Measurements from ENCODE around the gene CARS1. TPM values are rescaled to one million over a fixed set of nuclear protein-coding genes. Genes with fewer than 3 reads are reported as not detected.
A peak's percentile ranks its signal among the peaks of the same experiment; 100 is the strongest.

CARS1 gene
- total RNA-seq, 1 donor from 2014 or later, result 59.2 TPM

- TF ChIP-seq, protein P1, sequence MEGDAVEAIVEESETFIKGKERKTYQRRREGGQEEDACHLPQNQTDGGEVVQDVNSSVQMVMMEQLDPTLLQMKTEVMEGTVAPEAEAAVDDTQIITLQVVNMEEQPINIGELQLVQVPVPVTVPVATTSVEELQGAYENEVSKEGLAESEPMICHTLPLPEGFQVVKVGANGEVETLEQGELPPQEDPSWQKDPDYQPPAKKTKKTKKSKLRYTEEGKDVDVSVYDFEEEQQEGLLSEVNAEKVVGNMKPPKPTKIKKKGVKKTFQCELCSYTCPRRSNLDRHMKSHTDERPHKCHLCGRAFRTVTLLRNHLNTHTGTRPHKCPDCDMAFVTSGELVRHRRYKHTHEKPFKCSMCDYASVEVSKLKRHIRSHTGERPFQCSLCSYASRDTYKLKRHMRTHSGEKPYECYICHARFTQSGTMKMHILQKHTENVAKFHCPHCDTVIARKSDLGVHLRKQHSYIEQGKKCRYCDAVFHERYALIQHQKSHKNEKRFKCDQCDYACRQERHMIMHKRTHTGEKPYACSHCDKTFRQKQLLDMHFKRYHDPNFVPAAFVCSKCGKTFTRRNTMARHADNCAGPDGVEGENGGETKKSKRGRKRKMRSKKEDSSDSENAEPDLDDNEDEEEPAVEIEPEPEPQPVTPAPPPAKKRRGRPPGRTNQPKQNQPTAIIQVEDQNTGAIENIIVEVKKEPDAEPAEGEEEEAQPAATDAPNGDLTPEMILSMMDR (conservative IDR thresholded peaks at IDR 0.05), result no peak
- H3K27me3 Mint-ChIP-seq (ENCODE audit: low read depth), result no peaks in the 10 kb centered on the region
- peaks cover 39% of the 10 kb centered on the region for H3K4me1 Mint-ChIP-seq
- no peak overlapping the region for H3K27ac Mint-ChIP-seq (ENCODE audit: unreplicated experiment)
- no peaks in the 10 kb centered on the region for H3K9me3 Mint-ChIP-seq
- no peaks in the 10 kb centered on the region for H3K36me3 Mint-ChIP-seq (ENCODE audit: low read depth)
- no peak for DNase-seq (ENCODE audit: low read depth, low spot score)
- H3K4me3 Mint-ChIP-seq, result no peak overlapping the region
Observed at GRCh38 chr11:3052109-3052479, 5.1 kb downstream of the CARS1 start.

DNA sequence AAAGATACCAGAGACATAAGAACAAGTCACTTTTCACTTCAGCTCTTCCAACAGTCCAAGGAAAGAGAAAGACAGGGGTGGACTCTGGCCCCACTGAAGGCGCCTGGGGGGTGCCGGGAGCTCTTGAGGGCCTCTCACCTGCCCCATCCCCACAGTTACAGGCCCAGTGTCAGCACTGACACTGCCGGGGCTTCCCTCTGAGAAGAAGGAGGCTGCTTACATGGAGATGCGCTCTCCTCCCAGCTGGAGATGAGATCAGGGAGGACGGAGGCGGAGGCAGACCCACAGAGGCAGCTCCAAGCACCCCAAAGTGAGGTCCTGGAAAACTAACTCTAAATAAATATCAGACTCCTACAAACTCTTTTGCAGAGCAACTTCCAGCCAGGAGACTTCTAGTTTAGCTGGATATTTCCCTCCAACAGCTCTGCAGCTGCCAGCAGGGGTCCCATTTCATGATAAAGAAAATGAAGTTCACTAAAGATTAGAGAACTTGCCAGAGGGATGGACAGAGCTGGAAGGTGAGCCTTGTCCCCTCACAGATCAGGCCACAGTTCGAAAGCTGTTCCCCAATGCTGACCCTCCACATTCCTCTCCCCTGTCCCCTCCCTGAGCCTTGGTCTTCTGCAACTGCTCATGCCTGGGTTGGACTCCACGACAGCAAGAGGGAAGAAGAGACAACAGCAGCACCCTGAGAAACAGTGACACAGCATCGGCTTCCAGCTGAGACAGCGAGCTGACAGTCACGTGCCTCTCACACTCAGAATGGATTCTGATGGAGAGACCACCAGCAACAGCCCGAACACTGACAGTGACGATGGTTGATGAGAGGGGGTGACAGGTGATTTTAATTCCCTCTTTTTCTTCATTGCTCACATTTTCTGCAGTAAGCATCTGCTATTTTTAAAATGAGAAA is 5.8 kb downstream of the CARS1 start:
- no peaks in the 10 kb centered on the region for H3K36me3 Mint-ChIP-seq (ENCODE audit: low read depth)
- H3K27ac Mint-ChIP-seq (ENCODE audit: unreplicated experiment), result peak overlapping the region; percentile 43
- H3K27me3 Mint-ChIP-seq (ENCODE audit: low read depth), result no peaks in the 10 kb centered on the region
- TF ChIP-seq, protein P1 (conservative IDR thresholded peaks at IDR 0.05), result peak; percentile 22
- no peaks in the 10 kb centered on the region for H3K9me3 Mint-ChIP-seq
- no peak for DNase-seq (ENCODE audit: low read depth, low spot score)
- H3K4me1 Mint-ChIP-seq, result peaks cover 39% of the 10 kb centered on the region
- peak overlapping the region; percentile 47 for H3K4me3 Mint-ChIP-seq

- Mint-ChIP-seq H3K36me3 (ENCODE audit: low read depth) (no peaks in the 10 kb centered on the region), H3K27ac (ENCODE audit: unreplicated experiment) (no peak overlapping the region), H3K4me1 (peaks cover 31% of the 10 kb centered on the region), H3K27me3 (ENCODE audit: low read depth) (no peaks in the 10 kb centered on the region), H3K9me3 (no peaks in the 10 kb centered on the region), H3K4me3 (no peak overlapping the region)
- TF ChIP-seq, protein P1 (conservative IDR thresholded peaks at IDR 0.05), result no peak
- DNase-seq (ENCODE audit: low read depth, low spot score), result no peak
Observed at GRCh38 chr11:3050386-3051195, 6.6 kb downstream of the CARS1 start.

DNA sequence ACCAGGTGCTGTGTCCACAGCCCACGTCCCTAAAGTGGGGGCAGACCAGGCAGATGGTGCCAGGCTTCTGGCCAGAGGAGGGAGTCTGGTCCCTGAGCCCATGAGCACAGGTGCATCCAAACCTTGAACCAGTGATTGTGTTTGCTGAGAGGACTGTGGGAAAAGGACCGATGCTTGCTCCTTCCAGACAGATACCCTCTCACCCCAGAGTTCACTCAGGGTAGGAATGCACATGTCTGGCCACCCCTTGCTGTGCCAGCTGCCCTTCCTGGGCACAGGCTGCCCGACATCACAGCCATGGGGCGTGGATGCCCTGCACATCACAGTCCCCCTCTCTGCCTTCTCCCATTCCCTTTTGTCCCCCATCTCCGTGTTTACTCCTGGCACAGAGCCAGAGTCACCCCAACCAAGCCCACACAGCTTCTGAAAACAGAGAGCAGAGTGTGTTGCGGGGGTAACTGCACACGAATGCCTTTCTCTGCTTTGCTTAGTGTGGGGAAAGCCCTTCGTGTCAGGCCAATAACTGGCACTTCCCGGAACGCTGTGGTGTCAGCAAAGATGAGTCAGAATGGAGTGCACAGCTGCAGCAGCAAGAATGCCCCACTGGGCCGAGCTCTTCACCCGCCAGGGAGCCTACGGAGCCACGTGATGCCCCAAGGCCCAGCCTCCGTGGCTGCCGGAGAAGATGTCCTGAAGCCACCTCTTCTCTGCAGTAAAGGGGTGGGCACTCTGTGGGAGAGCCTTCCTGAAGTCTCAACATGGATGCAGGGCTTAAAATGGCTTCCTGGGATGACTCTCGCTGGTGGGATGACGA is 7.6 kb downstream of the CARS1 start:
- H3K9me3 Mint-ChIP-seq, result no peaks in the 10 kb centered on the region
- peak overlapping the region; percentile 30 for H3K27ac Mint-ChIP-seq (ENCODE audit: unreplicated experiment)
- H3K27me3 Mint-ChIP-seq (ENCODE audit: low read depth), result no peaks in the 10 kb centered on the region
- H3K4me1 Mint-ChIP-seq, result peaks cover 28% of the 10 kb centered on the region
- no peaks in the 10 kb centered on the region for H3K36me3 Mint-ChIP-seq (ENCODE audit: low read depth)
- H3K4me3 Mint-ChIP-seq, result no peak overlapping the region
- TF ChIP-seq, protein P1 (conservative IDR thresholded peaks at IDR 0.05), result no peak
- DNase-seq (ENCODE audit: low read depth, low spot score), result no peak

DNA sequence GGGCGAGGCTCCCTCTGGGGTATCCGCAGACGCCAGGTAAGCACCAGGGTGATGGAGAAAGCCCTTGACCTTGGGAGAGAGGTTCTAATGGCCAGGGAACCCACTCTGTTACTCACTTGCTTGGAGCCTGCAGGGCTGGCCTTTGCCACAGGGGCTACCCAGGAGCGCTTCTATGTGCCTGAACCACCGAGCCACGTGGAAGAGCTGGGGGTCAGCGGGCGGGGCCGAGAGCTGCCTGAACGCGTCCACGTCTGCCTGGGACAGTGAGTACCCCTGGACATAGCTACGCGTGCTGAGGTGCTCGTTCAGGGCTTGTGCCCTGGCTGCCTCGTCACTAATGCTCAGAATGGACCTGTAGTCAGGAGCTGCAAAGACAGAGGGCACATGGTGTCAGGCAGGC is 9.6 kb downstream of the CARS1 start:
- Mint-ChIP-seq H3K27ac (ENCODE audit: unreplicated experiment) (no peak overlapping the region), H3K36me3 (ENCODE audit: low read depth) (no peaks in the 10 kb centered on the region)

More for the DNA sequence above, 9.6 kb downstream of the CARS1 start:
- no peak overlapping the region for H3K4me3 Mint-ChIP-seq
- no peaks in the 10 kb centered on the region for H3K27me3 Mint-ChIP-seq (ENCODE audit: low read depth)
- H3K4me1 Mint-ChIP-seq, result peaks cover 20% of the 10 kb centered on the region
- TF ChIP-seq, protein P1 (conservative IDR thresholded peaks at IDR 0.05), result no peak
- H3K9me3 Mint-ChIP-seq, result no peaks in the 10 kb centered on the region
- DNase-seq (ENCODE audit: low read depth, low spot score), result no peak
